GM12878 (cell line): ENCODE data around the gene ACOT7. TPM values are rescaled to one million over a fixed set of nuclear protein-coding genes. Genes with fewer than 3 reads are reported as not detected.

Experiments used
- ATAC-seq: fragments of 200-7000 bp; cut with Tn5 transposase; 3 replicates; pipeline ENCODE4 v1.9.1; 2020; ENCODE audit warnings: mild to moderate bottlenecking, moderate library complexity
- BruUV-seq: library from RNA; stranded (reverse); fragments of 400-500 nt; replicated peaks from 2 replicates; lab custom pipeline; 2021; lab: Mats Ljungman, UMichigan
- CTCF ChIA-PET: fragments of 300-600 bp; sonication (Branson Sonifier 250); formaldehyde crosslinking; extraction: SDS; loops from one replicate; lab custom pipeline; 2021; ENCODE audit warnings: inconsistent platforms; lab: Yijun Ruan, JAX
- POLR2A ChIA-PET: fragments of 350-600 bp; formaldehyde crosslinking; extraction: SDS; loops from one replicate; lab custom pipeline; 2021; ENCODE audit warnings: inconsistent platforms; lab: Charles Lee
- RAD21 ChIA-PET: fragments of 300-600 bp; sonication (Branson Sonifier 250); formaldehyde crosslinking; loops from one replicate; lab custom pipeline; 2023; ENCODE audit warnings: antibody characterized with exemption; ENCODE audit not compliant: unreplicated experiment; lab: Charles Lee
- SMC1A ChIA-PET: fragments of 300-600 bp; sonication (Branson Sonifier 250); formaldehyde crosslinking; loops from one replicate; lab custom pipeline; 2023; ENCODE audit not compliant: unreplicated experiment, uncharacterized antibody; lab: Charles Lee
- DNase-seq: peaks from one replicate; pipeline ENCODE4 v3.0.0-alpha.2; 2011; ENCODE audit warnings: low read depth, low spot score
- FAIRE-seq: peaks from 3 replicates; lab custom pipeline; 2011; peaks lifted over from hg19 to GRCh38; lab: Jason Lieb, UNC
- H2AFZ ChIP-seq: 2 replicates; pipeline ENCODE4 v1.6.0; 2011; ENCODE audit warnings: low read depth, low read length, control low read depth; ENCODE audit not compliant: control insufficient read depth
- H3K27ac ChIP-seq: 2 replicates; pipeline ENCODE4 v1.5.1; 2011; ENCODE audit warnings: control low read depth; ENCODE audit not compliant: control insufficient read depth, insufficient read depth
- H3K27me3 ChIP-seq, 2 experiments: replicated peaks in 1 of 2; 2 replicates each; pipeline versions ENCODE4 v1.6.0 to v1.6.1; 2011; ENCODE audit warnings: low read length in 1 of 2; ENCODE audit not compliant: control insufficient read depth in 2 of 2, insufficient read depth in 2 of 2
- H3K36me3 ChIP-seq, 2 experiments: 2 replicates each; pipeline ENCODE4 v1.5.1; 2011; ENCODE audit warnings: low read length in 1 of 2; ENCODE audit not compliant: control insufficient read depth in 2 of 2, insufficient read depth in 2 of 2
- H3K4me1 ChIP-seq: 2 replicates; pipeline ENCODE4 v1.6.1; 2011; ENCODE audit warnings: mild to moderate bottlenecking, low read length, moderate library complexity, mixed read lengths; ENCODE audit not compliant: control insufficient read depth, insufficient read depth
- H3K4me2 ChIP-seq: 2 replicates; pipeline ENCODE4 v1.6.0; 2011; ENCODE audit warnings: control low read depth; ENCODE audit not compliant: control insufficient read depth, insufficient read depth
- H3K4me3 ChIP-seq: fragments of 200-600 bp; sonication (generic); 2 replicates; pipeline ENCODE4 v1.5.1; 2016
- H3K79me2 ChIP-seq: 2 replicates; pipeline ENCODE4 v1.6.0; 2011; ENCODE audit warnings: low read length; ENCODE audit not compliant: control insufficient read depth, insufficient read depth
- H3K9ac ChIP-seq: 2 replicates; pipeline ENCODE4 v1.8.0; 2011; ENCODE audit warnings: low read length, control low read depth, mixed read lengths; ENCODE audit not compliant: control insufficient read depth, insufficient read depth
- H3K9me3 ChIP-seq: replicated peaks from 3 replicates; pipeline ENCODE4 v1.5.1; 2011; ENCODE audit warnings: mild to moderate bottlenecking, low read length; ENCODE audit not compliant: control insufficient read depth, insufficient read depth
- H4K20me1 ChIP-seq: 2 replicates; pipeline ENCODE4 v1.6.0; 2011; ENCODE audit not compliant: control insufficient read depth, insufficient read depth
- CBX5 ChIP-seq: sonication (generic); IDR thresholded peaks from 2 replicates; pipeline ENCODE4 v1.6.1; 2016; ENCODE audit warnings: low read depth, moderate library complexity, mild to moderate bottlenecking, inconsistent platforms
- HDGF ChIP-seq: fragments of 450-650 bp; IDR thresholded peaks from 2 replicates; pipeline ENCODE4 v1.6.1; 2016; ENCODE audit warnings: antibody characterized with exemption
- IRF4 ChIP-seq: IDR thresholded peaks from 2 replicates; pipeline ENCODE4 v1.6.1; 2011; ENCODE audit warnings: low read depth, low read length
- POU2F2 ChIP-seq: IDR thresholded peaks from 3 replicates; pipeline ENCODE4 v1.6.1; 2011; ENCODE audit warnings: low read depth, mild to moderate bottlenecking, low read length, borderline replicate concordance
- RAD21 ChIP-seq: IDR thresholded peaks from 2 replicates; pipeline ENCODE4 v1.6.1; 2011; ENCODE audit warnings: mild to moderate bottlenecking, low read depth, low read length, moderate library complexity; ENCODE audit not compliant: insufficient read depth
- RUNX3 ChIP-seq: IDR thresholded peaks from 2 replicates; pipeline ENCODE4 v1.6.1; 2012; ENCODE audit warnings: low read length, inconsistent platforms
- SMC3 ChIP-seq: IDR thresholded peaks from 2 replicates; pipeline ENCODE4 v1.6.1; 2011; ENCODE audit warnings: low read length, improper control_type of control experiment, borderline replicate concordance
- TBL1XR1 ChIP-seq: IDR thresholded peaks from 2 replicates; pipeline ENCODE4 v1.6.1; 2012; ENCODE audit warnings: low read depth, low read length, improper control_type of control experiment
- ZNF207 ChIP-seq: fragments of 450-650 bp; IDR thresholded peaks from 2 replicates; pipeline ENCODE4 v1.6.1; 2014; ENCODE audit warnings: antibody characterized with exemption, mild to moderate bottlenecking, borderline replicate concordance
- ZZZ3 ChIP-seq: IDR thresholded peaks from 2 replicates; pipeline ENCODE4 v1.6.1; 2011; ENCODE audit warnings: low read depth; ENCODE audit not compliant: control insufficient read depth, insufficient read length
- WGBS: methylation state at CpG from one replicate; pipeline ENCODE4 v1.1.6; 2016; ENCODE audit warnings: low lambda C conversion rate; ENCODE audit not compliant: insufficient replicate concordance, insufficient coverage; ENCODE audit errors: missing lambda C conversion rate; 5-methylcytosine and 5-hydroxymethylcytosine counted together
- in situ Hi-C: fragments of 300-500 bp; cut with MboI; formaldehyde crosslinking; loops from 9 replicates; pipeline ENCODE4 v1.14.3; 2018; ENCODE audit warnings: mixed read lengths
- intact Hi-C: fragments of 100-400 bp; cut with micrococcal nuclease; formaldehyde crosslinking; loops from one replicate; pipeline ENCODE4 v1.14.2; 2022; ENCODE audit not compliant: unreplicated experiment
- polyA plus RNA-seq, 11 experiments: library from polyadenylated mRNA; depleted of rRNA in 4 of 11; unstranded in 6 of 11; stranded (reverse) in 5 of 11; fragments of >200 nt; fragmentation: Nextera tagmentation in 4 of 11; fragmentation: Illumina TruSeq in 1 of 11; extraction: Ambion mirVana in 4 of 11; extraction: Trizol in 1 of 11; gene quantifications; 1 replicate in 1 of 11; 2 replicates in 10 of 11; pipeline versions ENCODE4 v1.2.1 to v1.2.3, GENCODE V29; 2011 to 2016; ENCODE audit warnings: inconsistent platforms in 2 of 11, missing spikeins in 2 of 11, low read depth in 1 of 11
- total RNA-seq, 4 experiments: library from RNA; depleted of rRNA in 3 of 4; stranded (reverse); fragments of >200 nt in 3 of 4; fragmentation: Illumina TruSeq in 1 of 4; extraction: Trizol in 1 of 4; gene quantifications; 2 replicates each; pipeline versions ENCODE4 v1.2.1 to v1.2.3, GENCODE V29; 2013 to 2021
- TF ChIP-seq, protein P1 (sequence below): fragments of 450-650 bp; IDR thresholded peaks from 2 replicates; pipeline ENCODE4 v1.6.1; 2018; ENCODE audit warnings: mild to moderate bottlenecking, low read depth, moderate library complexity; ENCODE audit not compliant: partially characterized antibody
- TF ChIP-seq, protein P2 (sequence below): IDR thresholded peaks from 2 replicates; pipeline ENCODE4 v1.6.1; 2012; ENCODE audit warnings: improper control_type of control experiment, low read depth, low read length; ENCODE audit not compliant: insufficient replicate concordance

Gene ACOT7
- total and polyA plus RNA-seq, 10 of the 15 experiments (the other 5 are each of a cell fraction or from before 2014, with no cell fraction given): 8.9 to 206 (median 61.2) TPM

DNA sequence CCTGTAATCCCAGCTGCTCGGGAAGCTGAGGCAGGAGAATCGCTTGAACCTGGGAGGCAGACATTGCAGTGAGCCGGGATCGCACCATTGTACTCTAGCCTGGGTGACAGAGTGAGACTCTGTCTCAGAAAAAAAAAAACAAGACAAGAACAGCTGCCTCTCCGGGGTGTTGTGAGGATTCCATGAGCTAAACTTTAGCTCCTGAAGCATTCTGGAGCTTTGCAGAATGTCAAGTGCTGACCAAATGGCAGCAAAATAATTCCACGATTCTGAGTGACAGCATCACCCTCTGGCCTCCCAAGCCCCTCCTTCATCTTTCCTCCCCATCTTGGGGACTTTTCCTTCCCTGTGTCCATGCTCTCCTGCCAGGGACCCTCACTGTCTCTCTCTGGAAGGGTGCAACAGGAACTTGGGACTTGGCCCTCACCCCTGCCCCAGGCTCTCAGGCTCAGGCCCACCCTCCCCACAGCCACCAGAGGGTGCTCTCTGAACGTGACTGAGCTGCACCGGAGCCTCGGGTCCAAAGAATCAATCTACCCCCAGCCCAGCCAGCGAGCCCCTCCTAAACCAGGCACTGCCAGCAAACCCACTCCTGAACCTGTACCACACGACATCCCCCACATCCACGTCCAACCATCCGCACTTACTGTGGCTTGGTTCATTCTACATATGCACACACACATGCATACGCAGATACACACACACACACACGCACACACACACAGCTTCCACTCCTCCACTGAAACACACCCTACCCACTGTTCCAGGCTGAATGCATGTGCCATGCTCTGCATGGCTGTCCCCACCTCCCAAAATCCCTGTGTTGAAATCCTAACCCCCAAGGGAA lies 45.7 kb downstream of the ACOT7 start:
- WGBS: 54% methylated on average over 15 of the region's 15 CpGs
- peaks cover 10 to 23% of the 10 kb centered on the region in 2 experiments; a peak in 3 of 4 replicates for H3K36me3 ChIP-seq
- no peaks in the 10 kb centered on the region for H3K9me3 ChIP-seq
- ChIA-PET SMC1A (interaction anchor here (0.9 to 2.7 kb wide), 6 partner anchors 12 to 90 kb away, joined by 3 to 12 read pairs (median 8); no protein-coding TSS in a partner anchor), RAD21 (interaction anchor here (0.8 to 2.6 kb wide), 10 partner anchors 9 to 101 kb away, joined by 3 to 14 read pairs (median 4); partner anchors contain the start of gene ACOT7), POLR2A (interaction anchor here (0.6 kb wide), 1 partner anchor 57 kb away, joined by 3 read pairs; no protein-coding TSS in a partner anchor), CTCF (interaction anchor here (0.6 to 4.4 kb wide), 19 partner anchors 10 to 154 kb away, joined by 3 to 56 read pairs (median 6); no protein-coding TSS in a partner anchor)
- no peak overlapping the region for H3K27ac ChIP-seq
- BruUV-seq: no TSS peak
- no peak for FAIRE-seq
- no peak overlapping the region for H3K4me2 ChIP-seq
- H3K9ac ChIP-seq: no peak overlapping the region
- no peaks in the 10 kb centered on the region for H3K27me3 ChIP-seq
- peaks cover 7% of the 10 kb centered on the region; the same call in 1 of the 2 replicates for H3K4me1 ChIP-seq
- in situ Hi-C loops: loop anchor here (5.0 to 25.0 kb wide), 3 partner anchors 54 to 836 kb away; no protein-coding TSS in a partner anchor
- H4K20me1 ChIP-seq: no peaks in the 10 kb centered on the region
- no peak overlapping the region; the same call in 1 of the 2 replicates for H2AFZ ChIP-seq
- H3K4me3 ChIP-seq: no peak overlapping the region
- no peak for DNase-seq
- no peaks in the 10 kb centered on the region for H3K79me2 ChIP-seq
- peak; percentile 84 for ATAC-seq
- intact Hi-C loops: loop anchor here (1.0 kb wide), 1 partner anchor 56 kb away; no protein-coding TSS in a partner anchor
- TF ChIP-seq ZNF207 (no peak), POU2F2 (peak; percentile 6; the same call in 1 of the 3 replicates), IRF4 (no peak), CBX5 (no peak), RAD21 (peak; percentile 78), RUNX3 (no peak), SMC3 (peak; percentile 89), TBL1XR1 (no peak), HDGF (peak; percentile 95), ZZZ3 (no peak)
- TF ChIP-seq, protein P1, sequence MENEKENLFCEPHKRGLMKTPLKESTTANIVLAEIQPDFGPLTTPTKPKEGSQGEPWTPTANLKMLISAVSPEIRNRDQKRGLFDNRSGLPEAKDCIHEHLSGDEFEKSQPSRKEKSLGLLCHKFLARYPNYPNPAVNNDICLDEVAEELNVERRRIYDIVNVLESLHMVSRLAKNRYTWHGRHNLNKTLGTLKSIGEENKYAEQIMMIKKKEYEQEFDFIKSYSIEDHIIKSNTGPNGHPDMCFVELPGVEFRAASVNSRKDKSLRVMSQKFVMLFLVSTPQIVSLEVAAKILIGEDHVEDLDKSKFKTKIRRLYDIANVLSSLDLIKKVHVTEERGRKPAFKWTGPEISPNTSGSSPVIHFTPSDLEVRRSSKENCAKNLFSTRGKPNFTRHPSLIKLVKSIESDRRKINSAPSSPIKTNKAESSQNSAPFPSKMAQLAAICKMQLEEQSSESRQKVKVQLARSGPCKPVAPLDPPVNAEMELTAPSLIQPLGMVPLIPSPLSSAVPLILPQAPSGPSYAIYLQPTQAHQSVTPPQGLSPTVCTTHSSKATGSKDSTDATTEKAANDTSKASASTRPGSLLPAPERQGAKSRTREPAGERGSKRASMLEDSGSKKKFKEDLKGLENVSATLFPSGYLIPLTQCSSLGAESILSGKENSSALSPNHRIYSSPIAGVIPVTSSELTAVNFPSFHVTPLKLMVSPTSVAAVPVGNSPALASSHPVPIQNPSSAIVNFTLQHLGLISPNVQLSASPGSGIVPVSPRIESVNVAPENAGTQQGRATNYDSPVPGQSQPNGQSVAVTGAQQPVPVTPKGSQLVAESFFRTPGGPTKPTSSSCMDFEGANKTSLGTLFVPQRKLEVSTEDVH: no peak
- TF ChIP-seq, protein P2, sequence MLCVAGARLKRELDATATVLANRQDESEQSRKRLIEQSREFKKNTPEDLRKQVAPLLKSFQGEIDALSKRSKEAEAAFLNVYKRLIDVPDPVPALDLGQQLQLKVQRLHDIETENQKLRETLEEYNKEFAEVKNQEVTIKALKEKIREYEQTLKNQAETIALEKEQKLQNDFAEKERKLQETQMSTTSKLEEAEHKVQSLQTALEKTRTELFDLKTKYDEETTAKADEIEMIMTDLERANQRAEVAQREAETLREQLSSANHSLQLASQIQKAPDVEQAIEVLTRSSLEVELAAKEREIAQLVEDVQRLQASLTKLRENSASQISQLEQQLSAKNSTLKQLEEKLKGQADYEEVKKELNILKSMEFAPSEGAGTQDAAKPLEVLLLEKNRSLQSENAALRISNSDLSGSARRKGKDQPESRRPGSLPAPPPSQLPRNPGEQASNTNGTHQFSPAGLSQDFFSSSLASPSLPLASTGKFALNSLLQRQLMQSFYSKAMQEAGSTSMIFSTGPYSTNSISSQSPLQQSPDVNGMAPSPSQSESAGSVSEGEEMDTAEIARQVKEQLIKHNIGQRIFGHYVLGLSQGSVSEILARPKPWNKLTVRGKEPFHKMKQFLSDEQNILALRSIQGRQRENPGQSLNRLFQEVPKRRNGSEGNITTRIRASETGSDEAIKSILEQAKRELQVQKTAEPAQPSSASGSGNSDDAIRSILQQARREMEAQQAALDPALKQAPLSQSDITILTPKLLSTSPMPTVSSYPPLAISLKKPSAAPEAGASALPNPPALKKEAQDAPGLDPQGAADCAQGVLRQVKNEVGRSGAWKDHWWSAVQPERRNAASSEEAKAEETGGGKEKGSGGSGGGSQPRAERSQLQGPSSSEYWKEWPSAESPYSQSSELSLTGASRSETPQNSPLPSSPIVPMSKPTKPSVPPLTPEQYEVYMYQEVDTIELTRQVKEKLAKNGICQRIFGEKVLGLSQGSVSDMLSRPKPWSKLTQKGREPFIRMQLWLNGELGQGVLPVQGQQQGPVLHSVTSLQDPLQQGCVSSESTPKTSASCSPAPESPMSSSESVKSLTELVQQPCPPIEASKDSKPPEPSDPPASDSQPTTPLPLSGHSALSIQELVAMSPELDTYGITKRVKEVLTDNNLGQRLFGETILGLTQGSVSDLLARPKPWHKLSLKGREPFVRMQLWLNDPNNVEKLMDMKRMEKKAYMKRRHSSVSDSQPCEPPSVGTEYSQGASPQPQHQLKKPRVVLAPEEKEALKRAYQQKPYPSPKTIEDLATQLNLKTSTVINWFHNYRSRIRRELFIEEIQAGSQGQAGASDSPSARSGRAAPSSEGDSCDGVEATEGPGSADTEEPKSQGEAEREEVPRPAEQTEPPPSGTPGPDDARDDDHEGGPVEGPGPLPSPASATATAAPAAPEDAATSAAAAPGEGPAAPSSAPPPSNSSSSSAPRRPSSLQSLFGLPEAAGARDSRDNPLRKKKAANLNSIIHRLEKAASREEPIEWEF: no peak
